DMS114 treated with DMSO at 0.1 percent for 48 hours (cell line): ENCODE data around the gene ATP6AP2.

Source experiments
- DNase-seq: peaks from one replicate; lab custom pipeline; 2025; ENCODE audit not compliant: unreplicated experiment; lab: John Stamatoyannopoulos, UW

The ATP6AP2 gene

GRCh38 chrX:40637687-40638086 lies 56.9 kb downstream of the ATP6AP2 start:
- DNase-seq, result no peak

DNA sequence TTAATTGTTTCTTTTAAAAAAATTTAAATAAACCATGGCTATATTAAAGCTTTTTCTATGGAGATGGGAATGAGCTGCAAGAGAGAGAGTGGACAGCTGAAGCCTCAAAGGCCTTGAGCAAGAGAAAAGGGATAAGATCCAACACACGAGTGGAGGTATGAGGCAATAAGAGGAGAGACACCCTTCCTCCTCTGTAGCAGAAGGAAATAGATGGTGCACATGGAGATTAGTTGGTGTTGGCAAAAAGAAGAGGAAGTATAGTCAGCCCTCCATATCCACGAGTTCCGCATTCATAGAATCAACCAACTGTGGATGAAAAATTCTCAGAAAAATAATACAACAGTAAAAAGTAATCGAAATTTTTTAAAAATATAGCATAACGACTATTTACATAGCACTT lies 63.4 kb downstream of the ATP6AP2 start:
- DNase-seq, result no peak

DNA sequence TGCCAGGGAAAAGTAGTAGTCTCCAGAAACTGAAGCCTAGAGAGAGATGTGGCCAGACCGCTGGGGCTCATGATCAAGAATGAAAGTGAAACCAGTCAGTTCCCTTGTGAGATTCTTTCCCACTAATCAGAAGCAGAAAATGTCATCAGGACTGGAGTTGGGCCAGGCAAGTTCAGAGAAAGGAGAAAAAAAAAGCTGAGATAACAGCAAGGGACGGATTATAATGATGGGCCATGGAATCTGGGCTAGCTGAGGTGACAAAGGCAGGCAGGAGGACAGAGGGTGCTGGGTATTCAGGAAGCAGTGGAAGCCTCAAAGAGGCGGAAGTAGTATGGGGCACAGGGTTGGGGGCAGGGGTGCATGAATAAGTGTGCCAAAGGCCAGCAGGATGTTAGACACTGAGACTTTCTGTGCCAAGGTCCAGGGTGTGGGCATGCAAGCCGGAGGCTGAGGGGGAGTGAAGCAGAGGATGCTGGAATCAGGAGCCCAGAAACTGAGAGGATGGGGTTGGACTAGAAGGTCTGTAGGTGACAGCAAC lies 64.1 kb downstream of the ATP6AP2 start:
- no peak for DNase-seq

- no peak for DNase-seq
Observed at GRCh38 chrX:40646489-40647306, 65.9 kb downstream of the ATP6AP2 start.

DNA sequence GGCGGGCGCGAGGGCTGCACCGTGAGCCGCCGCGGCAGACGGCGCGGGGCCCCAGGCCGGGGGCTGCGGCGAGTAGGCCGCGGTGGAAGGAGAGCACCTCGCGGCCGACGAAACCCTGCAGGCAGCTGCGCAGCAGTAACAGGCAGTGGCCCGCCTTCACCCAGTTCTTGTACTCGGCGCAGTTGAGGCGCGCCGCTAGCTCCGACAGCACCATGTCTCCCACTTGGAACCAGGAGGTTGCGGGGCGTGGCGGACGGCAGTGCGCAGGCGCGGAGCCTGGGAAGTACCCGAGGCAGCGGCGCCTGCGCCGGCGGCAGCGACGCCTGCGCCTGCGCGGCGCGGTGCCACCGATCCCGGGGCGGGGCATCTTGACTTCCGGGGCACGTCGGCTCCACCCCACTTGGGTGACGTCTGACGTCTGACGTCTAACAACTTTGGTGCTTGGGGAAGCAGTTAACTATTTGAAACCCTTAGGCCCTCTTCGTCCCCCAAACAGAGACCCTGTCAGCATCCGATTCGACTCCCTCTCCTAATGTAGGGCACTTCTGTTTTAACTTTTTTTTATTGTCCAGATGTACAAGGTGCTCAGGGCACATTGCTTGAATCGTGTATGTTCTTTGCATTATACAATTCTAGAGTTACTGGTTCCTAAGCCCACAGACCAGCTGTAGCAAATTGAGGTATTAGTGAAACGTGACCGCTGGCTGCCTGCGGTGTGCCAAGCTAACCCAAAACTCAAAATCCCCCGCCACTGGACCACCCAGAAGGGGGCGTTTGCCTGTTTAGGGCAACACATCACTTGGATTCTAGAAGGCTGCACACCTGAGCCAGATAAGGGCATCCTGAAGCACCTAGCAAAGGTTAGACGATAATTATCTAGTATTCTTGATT lies 66.8 kb downstream of the ATP6AP2 start, which contains the start of gene CXorf38:
CXorf38 (minus strand) TSS at position 255 of the 891 bp plus-strand sequence; CDS start at position 214, 41 bp downstream.
- DNase-seq, result peak; percentile 70

DNA sequence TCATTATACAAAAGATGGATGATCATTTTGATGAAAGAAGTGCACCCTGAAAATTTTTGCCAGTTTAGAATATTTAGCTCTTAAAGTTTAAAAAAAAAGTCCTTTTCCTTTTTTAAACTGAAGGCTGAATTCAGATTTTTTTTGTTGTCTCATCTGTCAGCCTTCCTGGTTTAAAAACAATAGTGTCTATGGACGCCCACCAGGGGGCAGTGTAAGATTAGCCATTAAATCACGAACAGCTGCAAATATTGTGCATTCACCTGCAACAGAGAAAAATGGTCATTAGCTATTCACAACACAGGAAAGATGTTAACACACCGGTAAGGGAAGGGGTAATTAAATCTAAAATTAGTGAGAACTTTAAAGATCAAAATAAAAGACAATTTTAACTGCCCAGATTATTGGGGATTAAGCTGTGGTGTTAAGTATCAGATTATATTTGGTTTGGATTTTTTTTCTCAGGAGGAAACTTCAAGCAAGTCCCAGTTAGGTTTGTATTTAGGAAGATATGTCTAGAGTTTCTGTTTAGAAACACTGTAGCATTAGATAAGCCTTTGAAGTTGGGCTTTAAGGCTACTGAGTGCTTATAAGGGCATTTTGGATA lies 71.0 kb downstream of the ATP6AP2 start:
- DNase-seq, result peak; percentile 8

- no peak for DNase-seq
Observed at GRCh38 chrX:40652664-40653063, 71.9 kb downstream of the ATP6AP2 start.

- DNase-seq, result no peak
Observed at GRCh38 chrX:40653535-40653934, 72.8 kb downstream of the ATP6AP2 start.
